Cardiac muscle cell (in vitro differentiated cells and primary cell): ENCODE results near the gene TMEM89. TPM values are rescaled to one million over a fixed set of nuclear protein-coding genes. Genes with fewer than 3 reads are reported as not detected.
A peak's percentile ranks its signal among the peaks of the same experiment; 100 is the strongest.

Experiments
- DNase-seq, 2 donors: peaks; one replicate each; pipeline versions ENCODE4 v3.0.0 to v3.0.0-alpha.2; 2010 to 2017; ENCODE audit warnings: low read depth in 1 of 2, low spot score in 1 of 2
- H3K27ac ChIP-seq: fragments of 200-600 bp; sonication (generic); 2 replicates; pipeline ENCODE4 v1.5.1; 2016
- H3K27me3 ChIP-seq: fragments of 200-600 bp; sonication (generic); 2 replicates; pipeline ENCODE4 v1.6.0; 2016; ENCODE audit warnings: control low read depth
- H3K36me3 ChIP-seq: fragments of 200-600 bp; sonication (generic); 2 replicates; pipeline ENCODE4 v1.5.1; 2016; ENCODE audit warnings: control low read depth
- H3K4me1 ChIP-seq: fragments of 200-600 bp; sonication (generic); 2 replicates; pipeline ENCODE4 v1.8.1; 2017; ENCODE audit warnings: low read depth, mild to moderate bottlenecking, mixed run types
- H3K4me3 ChIP-seq: fragments of 200-600 bp; sonication (generic); 2 replicates; pipeline ENCODE4 v1.5.1; 2016; ENCODE audit warnings: mild to moderate bottlenecking
- H3K9me3 ChIP-seq: fragments of 200-600 bp; sonication (generic); 2 replicates; pipeline ENCODE4 v1.5.1; 2017; ENCODE audit warnings: low read depth, mild to moderate bottlenecking, control low read depth
- polyA plus RNA-seq: library from polyadenylated mRNA; unstranded; fragments of >200 nt; fragmentation: Nextera tagmentation; extraction: Ambion mirVana; gene quantifications from 2 replicates; pipeline ENCODE4 v1.2.1, GENCODE V29; 2016
- total RNA-seq: library from RNA; depleted of rRNA; stranded (reverse); fragments of >200 nt; gene quantifications from 2 replicates; pipeline ENCODE4 v1.2.3, GENCODE V29; 2016
- TF ChIP-seq, protein P1 (sequence below): IDR thresholded peaks from 2 replicates; pipeline ENCODE4 v1.5.1; 2012; ENCODE audit warnings: low read depth, mild to moderate bottlenecking, low read length

The TMEM89 gene
- total and polyA plus RNA-seq, 2 experiments from 2014 or later: 0.59 TPM; not detected in 1

DNA sequence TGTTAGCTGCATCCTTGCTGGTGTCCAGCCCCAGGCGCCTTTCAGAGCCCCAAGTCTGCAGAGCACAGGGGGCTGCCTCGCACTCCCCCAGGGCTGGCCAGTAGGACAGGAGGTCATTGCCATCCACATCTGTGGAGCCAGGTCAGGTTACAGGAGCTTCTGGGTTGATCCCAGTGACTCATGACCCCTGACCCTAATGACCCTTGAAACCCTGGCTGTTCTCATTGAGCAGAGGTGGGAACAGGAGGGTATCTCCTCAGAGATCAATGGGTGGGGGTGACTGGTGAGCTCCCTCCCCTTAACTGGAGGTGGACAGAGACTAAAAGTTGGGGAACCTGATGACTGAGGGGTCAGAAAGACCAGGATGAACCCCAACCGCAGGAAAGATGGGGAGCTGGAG is 19.8 kb upstream of the TMEM89 start:
- Histone ChIP-seq H3K36me3 (no peaks in the 10 kb centered on the region), H3K9me3 (no peaks in the 10 kb centered on the region), H3K27ac (no peak overlapping the region), H3K4me1 (peaks cover 16% of the 10 kb centered on the region), H3K4me3 (no peak overlapping the region), H3K27me3 (no peaks in the 10 kb centered on the region)
- DNase-seq: no peak
- TF ChIP-seq, protein P1, sequence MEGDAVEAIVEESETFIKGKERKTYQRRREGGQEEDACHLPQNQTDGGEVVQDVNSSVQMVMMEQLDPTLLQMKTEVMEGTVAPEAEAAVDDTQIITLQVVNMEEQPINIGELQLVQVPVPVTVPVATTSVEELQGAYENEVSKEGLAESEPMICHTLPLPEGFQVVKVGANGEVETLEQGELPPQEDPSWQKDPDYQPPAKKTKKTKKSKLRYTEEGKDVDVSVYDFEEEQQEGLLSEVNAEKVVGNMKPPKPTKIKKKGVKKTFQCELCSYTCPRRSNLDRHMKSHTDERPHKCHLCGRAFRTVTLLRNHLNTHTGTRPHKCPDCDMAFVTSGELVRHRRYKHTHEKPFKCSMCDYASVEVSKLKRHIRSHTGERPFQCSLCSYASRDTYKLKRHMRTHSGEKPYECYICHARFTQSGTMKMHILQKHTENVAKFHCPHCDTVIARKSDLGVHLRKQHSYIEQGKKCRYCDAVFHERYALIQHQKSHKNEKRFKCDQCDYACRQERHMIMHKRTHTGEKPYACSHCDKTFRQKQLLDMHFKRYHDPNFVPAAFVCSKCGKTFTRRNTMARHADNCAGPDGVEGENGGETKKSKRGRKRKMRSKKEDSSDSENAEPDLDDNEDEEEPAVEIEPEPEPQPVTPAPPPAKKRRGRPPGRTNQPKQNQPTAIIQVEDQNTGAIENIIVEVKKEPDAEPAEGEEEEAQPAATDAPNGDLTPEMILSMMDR: no peak

DNA sequence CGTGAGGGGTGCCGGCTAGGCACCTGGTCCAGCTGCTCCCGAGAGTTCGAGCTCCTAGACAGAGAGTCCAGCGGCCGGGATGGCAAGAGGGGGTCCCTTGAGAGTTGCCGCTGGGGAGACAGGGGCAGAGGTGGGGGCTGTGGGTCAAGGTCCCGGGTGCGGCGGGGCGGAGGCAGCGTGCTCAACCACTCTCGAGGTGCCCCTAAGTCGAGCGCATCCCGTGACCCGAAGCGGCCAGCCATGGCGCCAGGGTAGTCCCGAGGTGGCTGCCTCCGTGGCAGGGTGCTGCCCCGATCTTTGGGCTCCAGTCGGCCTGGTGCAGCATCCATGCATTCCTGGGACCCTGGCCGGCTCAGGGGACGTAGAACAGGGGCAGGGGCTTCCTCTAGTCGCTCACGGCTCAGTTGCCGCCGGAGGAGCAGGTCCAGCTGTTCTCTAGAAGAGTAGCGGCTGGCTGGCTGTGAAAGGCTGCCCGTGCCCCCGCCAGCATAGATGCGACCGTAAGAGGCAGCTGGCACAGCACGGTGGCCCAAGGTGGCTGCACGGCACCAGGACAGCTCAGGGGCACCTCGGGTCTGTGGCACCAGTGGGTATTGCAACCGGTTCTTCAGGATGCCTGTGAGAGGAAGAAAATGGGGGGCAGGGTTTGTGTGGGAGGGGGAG is 18.5 kb upstream of the TMEM89 start:
- H3K4me3 ChIP-seq: no peak overlapping the region
- H3K27ac ChIP-seq: no peak overlapping the region
- H3K27me3 ChIP-seq: no peaks in the 10 kb centered on the region
- no peaks in the 10 kb centered on the region for H3K36me3 ChIP-seq
- no peaks in the 10 kb centered on the region for H3K9me3 ChIP-seq
- TF ChIP-seq, protein P1: no peak
- DNase-seq: no peak
- peaks cover 17% of the 10 kb centered on the region for H3K4me1 ChIP-seq

DNA sequence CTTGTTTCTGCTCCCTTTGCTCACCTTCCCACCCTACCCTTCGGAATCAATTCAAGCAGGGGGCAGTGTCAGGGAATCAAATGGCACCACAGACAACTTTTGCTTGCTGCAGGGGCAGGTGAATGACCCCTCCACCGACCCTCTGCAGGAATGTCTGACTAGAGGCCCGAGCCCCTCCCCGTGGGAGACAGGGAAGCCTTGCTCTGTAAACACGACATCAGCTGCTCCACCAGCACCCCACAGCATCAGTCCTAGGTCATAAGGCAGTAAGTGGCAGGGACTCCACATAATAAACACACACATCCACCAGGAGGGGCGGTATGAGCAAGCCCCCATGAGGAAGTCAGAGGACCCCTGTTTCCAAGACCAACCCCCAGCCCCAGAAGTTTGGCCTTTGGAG is 15.7 kb upstream of the TMEM89 start:
- H3K36me3 ChIP-seq: no peaks in the 10 kb centered on the region
- H3K4me3 ChIP-seq: no peak overlapping the region
- H3K9me3 ChIP-seq: no peaks in the 10 kb centered on the region
- peak in 1 of 2 donors; percentile 13 for DNase-seq
- no peaks in the 10 kb centered on the region for H3K27me3 ChIP-seq
- H3K27ac ChIP-seq: peak overlapping the region; percentile 87
- peaks cover 24% of the 10 kb centered on the region for H3K4me1 ChIP-seq
- TF ChIP-seq, protein P1: no peak

DNA sequence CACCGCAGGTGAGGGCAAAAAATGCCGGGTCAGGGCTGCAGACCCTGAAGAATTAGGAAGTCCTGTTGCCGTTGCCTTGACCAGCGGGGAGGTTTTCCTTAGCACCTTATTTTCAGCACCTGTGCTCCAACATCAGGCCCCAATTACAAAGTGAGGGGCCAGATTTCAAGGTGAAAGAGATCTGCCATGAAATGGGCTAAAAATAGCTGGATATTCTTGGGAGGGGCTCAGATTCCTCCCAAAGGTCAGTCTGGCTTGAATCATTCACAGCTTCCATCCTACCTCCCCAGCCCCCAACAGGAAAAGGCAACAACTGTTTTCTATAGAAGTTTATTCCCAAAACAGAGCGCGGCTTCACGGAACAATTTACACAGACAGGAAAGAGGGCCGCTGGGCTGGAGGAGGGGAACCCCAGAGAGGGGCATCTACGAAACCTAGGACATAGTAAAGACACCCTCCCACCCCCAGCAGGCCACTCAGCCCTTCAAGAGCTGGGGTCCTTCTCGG is 14.6 kb upstream of the TMEM89 start:
- peak overlapping the region; percentile 81 for H3K4me3 ChIP-seq
- no peaks in the 10 kb centered on the region for H3K36me3 ChIP-seq
- peak; percentile 6 to 54 for DNase-seq
- H3K27ac ChIP-seq: peak overlapping the region; percentile 87
- no peaks in the 10 kb centered on the region for H3K9me3 ChIP-seq
- TF ChIP-seq, protein P1: no peak
- no peaks in the 10 kb centered on the region for H3K27me3 ChIP-seq
- peaks cover 24% of the 10 kb centered on the region for H3K4me1 ChIP-seq

DNA sequence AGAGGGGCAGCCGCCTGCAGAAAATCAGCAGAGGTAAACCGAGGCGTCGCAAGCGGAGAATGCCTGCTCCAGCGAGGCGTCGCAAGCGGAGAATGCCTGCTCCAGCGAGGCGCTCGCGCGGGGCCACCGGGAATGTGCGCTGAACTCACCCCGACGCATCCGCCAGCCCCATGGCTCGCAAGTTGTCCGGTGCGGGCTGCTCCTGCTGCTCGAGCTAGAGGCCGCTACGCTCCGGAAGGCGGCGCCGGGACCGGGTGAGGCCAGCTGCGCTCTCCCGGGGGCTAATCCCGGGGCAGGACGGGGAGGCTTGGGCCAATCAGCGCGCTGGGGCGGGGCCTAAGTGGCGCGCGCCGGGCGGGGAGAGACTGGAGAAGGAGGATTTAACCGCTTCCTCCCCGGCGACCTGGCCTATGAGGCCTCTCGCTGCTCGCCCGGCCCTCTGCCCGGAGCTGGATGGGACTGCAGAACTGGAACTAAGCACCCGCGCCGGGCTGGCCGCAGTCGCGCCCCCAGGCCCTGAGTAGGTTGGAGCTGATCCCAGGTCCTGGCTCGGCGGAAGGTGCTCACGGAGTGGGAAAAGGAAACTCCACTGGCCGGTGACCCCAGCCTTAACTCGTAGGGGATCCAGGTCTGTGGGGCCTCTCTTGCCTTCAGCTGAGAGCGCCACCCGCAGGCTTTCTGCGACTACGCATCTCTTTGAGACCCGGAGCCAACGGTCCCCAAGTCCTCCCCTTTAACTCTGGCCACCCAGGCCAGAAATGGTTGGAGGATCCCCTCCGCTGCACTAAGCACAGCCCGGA is 13.9 kb upstream of the TMEM89 start, which contains the start of gene SLC26A6:
Gene SLC26A6 (minus strand): TSS at position 240 of the 800 bp plus-strand sequence. CDS start 68 bp downstream, at position 172.
- Histone ChIP-seq H3K27me3 (no peaks in the 10 kb centered on the region), H3K36me3 (no peaks in the 10 kb centered on the region), H3K4me1 (peaks cover 24% of the 10 kb centered on the region), H3K9me3 (no peaks in the 10 kb centered on the region), H3K27ac (peak within 1 kb of the TSS; percentile 87), H3K4me3 (peak within 1 kb of the TSS; percentile 81)
- peak; percentile 98 to 99 for DNase-seq
- TF ChIP-seq, protein P1: peak; percentile 56
